ENCODE data around the gene PHLDB1.

Gene PHLDB1

DNA sequence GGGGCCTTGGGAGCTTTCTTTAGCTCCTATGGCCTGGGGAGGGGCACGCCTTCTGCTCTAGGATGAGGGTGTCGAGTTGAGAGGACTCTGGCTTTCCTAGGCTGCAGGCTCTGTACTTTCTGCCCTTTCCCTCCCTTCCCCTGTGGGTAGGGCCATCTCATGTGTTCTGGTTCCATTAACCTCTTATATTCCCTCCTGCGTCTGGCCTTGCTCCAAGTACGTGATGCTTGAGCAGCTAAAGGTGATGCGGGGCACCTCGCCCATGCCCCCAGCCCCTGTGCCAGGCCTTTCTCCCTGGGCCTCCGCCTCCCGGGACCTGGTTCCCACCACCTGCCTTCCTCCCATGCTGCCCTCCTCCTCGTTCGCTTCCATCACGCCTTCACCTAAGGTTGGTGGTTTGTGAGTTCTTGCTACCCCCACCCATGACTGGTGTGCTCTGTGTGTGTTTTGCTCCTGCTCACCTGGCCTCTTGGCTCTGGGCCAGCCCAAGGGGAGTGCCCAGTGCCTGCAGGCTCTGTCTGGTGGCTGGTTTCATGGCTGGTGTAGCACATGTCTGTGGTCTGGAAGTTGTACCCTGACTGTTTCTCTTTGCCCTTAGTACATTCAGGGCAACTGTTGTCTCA lies 34.1 kb downstream of the PHLDB1 start:
- peak overlapping the region in 1 of 2 donors; percentile 49 for H3K9ac ChIP-seq (ENCODE audit: low read length in 2 of 2)
- H3K4me3 ChIP-seq (ENCODE audit: low read length in 2 of 2): no peak overlapping the region
- no peaks in the 10 kb centered on the region for H3K27me3 ChIP-seq (ENCODE audit: control insufficient read depth in 1 of 2, insufficient read depth in 2 of 2, low read length in 2 of 2)
- H3K4me1 ChIP-seq (ENCODE audit: control insufficient read depth, insufficient read depth, low read length): peaks cover 16% of the 10 kb centered on the region
- H3K9me3 ChIP-seq (ENCODE audit: control insufficient read depth in 2 of 2, low read length in 2 of 2): no peaks in the 10 kb centered on the region
- H3K36me3 ChIP-seq (ENCODE audit: control insufficient read depth in 2 of 2, insufficient read depth in 2 of 2, low read length in 2 of 2): peaks cover 50 to 70% of the 10 kb centered on the region in 2 donors
- H3K27ac ChIP-seq (ENCODE audit: low read length): no peak overlapping the region

DNA sequence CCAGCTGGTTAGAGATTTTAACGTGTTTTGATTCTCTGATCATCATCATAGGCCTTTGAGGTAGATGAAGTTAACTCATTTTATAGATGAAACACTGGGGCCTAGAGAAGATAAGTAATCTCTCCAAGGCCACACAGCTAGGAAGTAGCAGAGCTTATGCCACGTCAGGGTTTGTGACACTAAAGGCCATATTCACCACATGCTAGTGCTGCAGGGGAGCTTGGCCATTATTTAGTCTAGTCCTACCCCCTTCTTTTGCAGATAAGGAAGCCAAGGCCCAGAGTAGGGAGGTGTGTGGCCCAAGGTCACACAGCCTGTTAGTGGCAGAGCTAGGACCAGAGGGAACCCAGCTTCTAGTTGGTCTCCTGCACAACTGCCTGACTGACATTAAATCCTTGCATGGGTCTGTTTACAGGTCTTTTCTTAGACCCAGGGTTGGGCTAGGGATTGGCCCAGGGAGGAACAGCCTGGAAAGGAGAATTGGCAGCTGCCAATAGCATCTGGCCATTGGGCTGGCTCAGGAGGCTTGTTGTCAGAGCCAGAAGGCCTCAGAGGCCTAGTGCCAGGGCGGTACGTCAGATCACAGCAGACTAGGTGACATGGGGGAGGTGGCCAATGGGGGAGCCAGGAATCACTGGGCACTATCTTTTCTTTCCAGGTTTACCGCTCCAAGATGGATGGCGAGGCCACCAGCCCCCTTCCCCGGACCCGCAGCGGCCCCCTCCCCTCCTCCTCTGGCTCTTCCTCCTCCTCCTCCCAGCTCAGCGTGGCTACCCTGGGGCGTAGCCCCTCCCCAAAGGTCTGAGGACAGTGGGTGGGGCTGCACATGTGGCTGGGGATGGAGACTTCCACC lies 36.0 kb downstream of the PHLDB1 start:
- peaks cover 18% of the 10 kb centered on the region for H3K4me1 ChIP-seq (ENCODE audit: control insufficient read depth, insufficient read depth, low read length)
- no peaks in the 10 kb centered on the region for H3K9me3 ChIP-seq (ENCODE audit: control insufficient read depth in 2 of 2, low read length in 2 of 2)
- H3K27ac ChIP-seq (ENCODE audit: low read length): peak overlapping the region; percentile 18
- no peak overlapping the region for H3K4me3 ChIP-seq (ENCODE audit: low read length in 2 of 2)
- peaks cover 54 to 70% of the 10 kb centered on the region in 2 donors for H3K36me3 ChIP-seq (ENCODE audit: control insufficient read depth in 2 of 2, insufficient read depth in 2 of 2, low read length in 2 of 2)
- peak overlapping the region in 1 of 2 donors; percentile 42 for H3K9ac ChIP-seq (ENCODE audit: low read length in 2 of 2)
- H3K27me3 ChIP-seq (ENCODE audit: control insufficient read depth in 1 of 2, insufficient read depth in 2 of 2, low read length in 2 of 2): no peaks in the 10 kb centered on the region

DNA sequence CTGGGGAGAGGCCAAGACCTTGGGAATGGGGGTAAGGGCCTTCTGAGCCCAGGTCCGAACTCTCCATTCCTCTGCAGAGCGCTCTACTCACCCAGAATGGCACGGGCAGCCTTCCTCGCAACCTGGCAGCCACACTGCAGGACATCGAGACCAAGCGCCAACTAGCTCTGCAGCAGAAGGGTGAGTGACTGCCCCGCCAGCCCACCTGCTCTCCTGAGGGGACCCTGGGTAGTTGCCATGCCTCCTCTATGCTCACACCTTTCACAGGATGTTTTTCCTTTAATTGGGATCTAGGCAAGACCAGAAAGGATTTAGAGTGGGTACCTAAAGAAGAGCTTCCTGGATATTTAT lies 36.6 kb downstream of the PHLDB1 start:
- H3K9ac ChIP-seq (ENCODE audit: low read length in 2 of 2): no peak overlapping the region
- H3K36me3 ChIP-seq (ENCODE audit: control insufficient read depth in 2 of 2, insufficient read depth in 2 of 2, low read length in 2 of 2): peaks cover 58 to 71% of the 10 kb centered on the region in 2 donors
- no peak overlapping the region for H3K27ac ChIP-seq (ENCODE audit: low read length)
- H3K4me1 ChIP-seq (ENCODE audit: control insufficient read depth, insufficient read depth, low read length): peaks cover 18% of the 10 kb centered on the region
- no peaks in the 10 kb centered on the region for H3K27me3 ChIP-seq (ENCODE audit: control insufficient read depth in 1 of 2, insufficient read depth in 2 of 2, low read length in 2 of 2)
- no peak overlapping the region for H3K4me3 ChIP-seq (ENCODE audit: low read length in 2 of 2)
- H3K9me3 ChIP-seq (ENCODE audit: control insufficient read depth in 2 of 2, low read length in 2 of 2): no peaks in the 10 kb centered on the region

DNA sequence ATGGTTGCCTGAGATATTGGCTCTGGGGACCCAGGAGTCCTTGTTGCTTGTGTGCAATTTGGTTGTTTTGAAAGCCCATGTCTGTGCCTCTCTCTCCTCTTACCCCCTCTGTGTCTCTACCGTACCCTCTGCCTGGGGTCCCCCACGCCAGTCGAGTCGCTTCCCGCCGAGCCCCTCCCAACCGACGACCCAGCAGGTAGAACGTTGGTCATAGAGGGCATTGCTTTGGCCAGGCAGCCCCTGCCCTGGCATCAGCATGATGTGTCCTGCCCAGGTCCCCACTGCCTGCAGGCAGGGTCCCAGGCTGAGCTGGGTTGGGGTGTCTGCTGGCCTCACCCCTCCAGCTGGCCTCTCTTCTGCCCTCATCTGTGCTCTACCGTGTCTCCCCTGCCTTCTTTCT lies 37.1 kb downstream of the PHLDB1 start:
- Histone ChIP-seq H3K27me3 (ENCODE audit: control insufficient read depth in 1 of 2, insufficient read depth in 2 of 2, low read length in 2 of 2) (no peaks in the 10 kb centered on the region), H3K9ac (ENCODE audit: low read length in 2 of 2) (no peak overlapping the region), H3K36me3 (ENCODE audit: control insufficient read depth in 2 of 2, insufficient read depth in 2 of 2, low read length in 2 of 2) (peaks cover 59 to 70% of the 10 kb centered on the region in 2 donors), H3K4me1 (ENCODE audit: control insufficient read depth, insufficient read depth, low read length) (peaks cover 18% of the 10 kb centered on the region), H3K9me3 (ENCODE audit: control insufficient read depth in 2 of 2, low read length in 2 of 2) (no peaks in the 10 kb centered on the region), H3K27ac (ENCODE audit: low read length) (no peak overlapping the region), H3K4me3 (ENCODE audit: low read length in 2 of 2) (no peak overlapping the region)

DNA sequence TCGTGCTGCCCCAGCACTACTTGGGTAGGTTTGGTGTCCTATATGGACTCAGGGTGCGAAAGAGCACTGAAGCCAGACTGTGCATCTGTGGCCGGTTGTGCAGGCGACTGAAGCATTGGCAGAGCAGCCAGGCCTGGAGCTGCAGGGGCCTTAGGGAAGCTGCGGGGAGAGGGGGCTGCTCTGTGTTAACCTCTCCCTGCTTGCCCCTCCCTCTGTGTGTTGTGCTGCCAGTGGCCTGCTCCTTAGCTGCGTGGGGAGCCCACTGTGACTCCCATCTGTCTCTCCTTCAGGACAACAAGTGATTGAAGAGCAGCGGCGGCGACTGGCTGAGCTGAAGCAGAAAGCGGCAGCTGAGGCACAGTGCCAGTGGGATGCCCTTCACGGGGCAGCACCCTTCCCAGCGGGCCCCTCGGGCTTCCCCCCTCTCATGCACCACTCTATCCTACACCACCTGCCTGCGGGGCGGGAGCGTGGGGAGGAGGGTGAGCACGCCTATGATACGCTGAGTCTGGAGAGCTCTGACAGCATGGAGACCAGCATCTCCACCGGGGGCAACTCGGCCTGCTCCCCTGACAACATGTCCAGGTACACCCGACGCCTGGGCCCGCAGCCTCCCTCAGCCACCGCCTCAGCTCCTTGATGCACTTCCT lies 37.8 kb downstream of the PHLDB1 start:
- H3K4me1 ChIP-seq (ENCODE audit: control insufficient read depth, insufficient read depth, low read length): peaks cover 13% of the 10 kb centered on the region
- no peak overlapping the region for H3K4me3 ChIP-seq (ENCODE audit: low read length in 2 of 2)
- no peak overlapping the region for H3K9ac ChIP-seq (ENCODE audit: low read length in 2 of 2)
- H3K36me3 ChIP-seq (ENCODE audit: control insufficient read depth in 2 of 2, insufficient read depth in 2 of 2, low read length in 2 of 2): peaks cover 63 to 72% of the 10 kb centered on the region in 2 donors
- H3K9me3 ChIP-seq (ENCODE audit: control insufficient read depth in 2 of 2, low read length in 2 of 2): no peaks in the 10 kb centered on the region
- H3K27ac ChIP-seq (ENCODE audit: low read length): no peak overlapping the region
- no peaks in the 10 kb centered on the region for H3K27me3 ChIP-seq (ENCODE audit: control insufficient read depth in 1 of 2, insufficient read depth in 2 of 2, low read length in 2 of 2)

DNA sequence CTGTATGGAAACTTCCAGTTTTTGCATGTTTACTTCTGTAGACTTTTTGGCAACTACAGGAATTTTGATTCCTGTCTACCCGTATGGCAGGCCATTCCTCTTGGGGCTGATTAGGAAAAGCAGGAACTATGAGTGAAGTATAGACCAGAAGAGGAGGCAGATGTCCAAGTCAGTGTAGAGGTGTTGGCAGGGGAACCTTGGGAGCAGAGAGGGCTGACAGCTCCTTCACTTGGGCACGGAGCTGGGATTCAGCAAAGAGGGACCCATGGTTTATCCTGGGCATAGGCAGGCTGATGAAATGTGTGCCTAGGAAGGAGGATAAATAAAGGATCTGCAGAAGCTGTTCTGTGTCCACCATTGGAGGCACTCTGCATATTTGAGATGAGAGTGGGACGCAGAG lies 39.0 kb downstream of the PHLDB1 start:
- Histone ChIP-seq H3K4me3 (ENCODE audit: low read length in 2 of 2) (no peak overlapping the region), H3K36me3 (ENCODE audit: control insufficient read depth in 2 of 2, insufficient read depth in 2 of 2, low read length in 2 of 2) (peaks cover 71 to 73% of the 10 kb centered on the region in 2 donors), H3K4me1 (ENCODE audit: control insufficient read depth, insufficient read depth, low read length) (peaks cover 5% of the 10 kb centered on the region), H3K9ac (ENCODE audit: low read length in 2 of 2) (no peak overlapping the region), H3K27me3 (ENCODE audit: control insufficient read depth in 1 of 2, insufficient read depth in 2 of 2, low read length in 2 of 2) (no peaks in the 10 kb centered on the region), H3K27ac (ENCODE audit: low read length) (no peak overlapping the region), H3K9me3 (ENCODE audit: control insufficient read depth in 2 of 2, low read length in 2 of 2) (no peaks in the 10 kb centered on the region)

DNA sequence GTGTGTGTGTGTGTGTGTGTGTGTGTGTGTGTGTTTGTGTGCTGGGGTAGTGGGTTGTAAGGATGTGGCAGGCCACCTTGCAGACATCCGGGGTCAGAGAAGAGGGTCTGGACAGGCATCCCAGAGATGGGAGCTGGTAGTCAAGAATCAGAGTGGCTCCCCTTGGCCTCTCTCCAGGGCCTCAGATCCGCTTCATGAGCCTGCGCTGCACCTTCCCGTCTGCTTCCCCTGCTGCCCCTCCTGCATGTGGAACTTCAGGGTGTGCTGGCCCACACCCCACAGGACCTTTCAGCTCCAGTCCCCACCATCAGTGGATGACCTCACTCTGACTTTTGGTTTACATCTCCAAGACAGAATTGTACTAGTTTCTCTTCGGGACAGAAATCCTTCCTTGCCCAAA lies 40.9 kb downstream of the PHLDB1 start:
- Histone ChIP-seq H3K9me3 (ENCODE audit: control insufficient read depth in 2 of 2, low read length in 2 of 2) (no peaks in the 10 kb centered on the region), H3K9ac (ENCODE audit: low read length in 2 of 2) (no peak overlapping the region), H3K36me3 (ENCODE audit: control insufficient read depth in 2 of 2, insufficient read depth in 2 of 2, low read length in 2 of 2) (peaks cover 63 to 73% of the 10 kb centered on the region in 2 donors), H3K4me1 (ENCODE audit: control insufficient read depth, insufficient read depth, low read length) (peaks cover 2% of the 10 kb centered on the region), H3K4me3 (ENCODE audit: low read length in 2 of 2) (no peak overlapping the region), H3K27me3 (ENCODE audit: control insufficient read depth in 1 of 2, insufficient read depth in 2 of 2, low read length in 2 of 2) (no peaks in the 10 kb centered on the region), H3K27ac (ENCODE audit: low read length) (no peak overlapping the region)

DNA sequence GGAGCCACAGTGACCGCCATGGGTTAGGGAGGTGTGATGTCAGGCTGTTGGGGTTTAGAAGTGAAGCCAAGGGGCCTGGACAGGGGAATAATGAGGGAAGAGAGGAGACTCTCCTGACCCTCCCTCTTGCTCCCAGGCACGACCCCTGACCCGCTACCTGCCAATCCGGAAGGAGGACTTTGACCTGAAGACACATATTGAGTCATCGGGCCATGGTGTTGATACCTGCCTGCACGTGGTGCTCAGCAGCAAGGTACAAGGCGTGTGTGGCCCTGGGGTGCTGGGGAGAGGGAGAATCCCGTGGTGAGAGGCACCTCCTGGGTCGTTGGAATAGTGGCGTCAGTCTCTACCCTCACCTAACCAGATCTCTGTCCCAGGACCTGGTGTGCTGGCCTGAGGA lies 42.5 kb downstream of the PHLDB1 start:
- no peak overlapping the region for H3K9ac ChIP-seq (ENCODE audit: low read length in 2 of 2)
- peaks cover 59 to 64% of the 10 kb centered on the region in 2 donors for H3K36me3 ChIP-seq (ENCODE audit: control insufficient read depth in 2 of 2, insufficient read depth in 2 of 2, low read length in 2 of 2)
- H3K27me3 ChIP-seq (ENCODE audit: control insufficient read depth in 1 of 2, insufficient read depth in 2 of 2, low read length in 2 of 2): no peaks in the 10 kb centered on the region
- H3K27ac ChIP-seq (ENCODE audit: low read length): no peak overlapping the region
- no peak overlapping the region for H3K4me3 ChIP-seq (ENCODE audit: low read length in 2 of 2)
- no peaks in the 10 kb centered on the region for H3K9me3 ChIP-seq (ENCODE audit: control insufficient read depth in 2 of 2, low read length in 2 of 2)
- peaks cover 2% of the 10 kb centered on the region for H3K4me1 ChIP-seq (ENCODE audit: control insufficient read depth, insufficient read depth, low read length)

DNA sequence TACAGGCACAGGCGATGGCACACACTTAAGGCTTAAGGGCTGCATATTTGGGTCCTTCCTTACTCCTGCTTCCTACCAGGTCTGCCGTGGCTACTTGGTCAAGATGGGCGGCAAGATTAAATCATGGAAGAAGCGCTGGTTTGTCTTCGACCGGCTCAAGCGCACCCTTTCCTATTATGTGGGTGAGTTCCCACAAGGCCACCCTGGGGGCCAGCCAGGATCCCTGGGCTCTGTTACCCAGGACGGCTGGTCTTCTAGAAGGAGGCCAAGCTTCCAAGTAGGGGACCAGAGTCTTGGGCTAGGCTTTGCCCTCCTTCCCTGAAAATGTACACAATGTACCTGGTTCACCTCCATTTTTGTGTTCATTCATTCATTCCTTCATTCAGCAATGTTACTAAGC lies 43.0 kb downstream of the PHLDB1 start:
- Histone ChIP-seq H3K9me3 (ENCODE audit: control insufficient read depth in 2 of 2, low read length in 2 of 2) (no peaks in the 10 kb centered on the region), H3K9ac (ENCODE audit: low read length in 2 of 2) (no peak overlapping the region), H3K27me3 (ENCODE audit: control insufficient read depth in 1 of 2, insufficient read depth in 2 of 2, low read length in 2 of 2) (no peaks in the 10 kb centered on the region), H3K36me3 (ENCODE audit: control insufficient read depth in 2 of 2, insufficient read depth in 2 of 2, low read length in 2 of 2) (peaks cover 61 to 64% of the 10 kb centered on the region in 2 donors), H3K4me3 (ENCODE audit: low read length in 2 of 2) (no peak overlapping the region), H3K27ac (ENCODE audit: low read length) (no peak overlapping the region), H3K4me1 (ENCODE audit: control insufficient read depth, insufficient read depth, low read length) (peaks cover 2% of the 10 kb centered on the region)

DNA sequence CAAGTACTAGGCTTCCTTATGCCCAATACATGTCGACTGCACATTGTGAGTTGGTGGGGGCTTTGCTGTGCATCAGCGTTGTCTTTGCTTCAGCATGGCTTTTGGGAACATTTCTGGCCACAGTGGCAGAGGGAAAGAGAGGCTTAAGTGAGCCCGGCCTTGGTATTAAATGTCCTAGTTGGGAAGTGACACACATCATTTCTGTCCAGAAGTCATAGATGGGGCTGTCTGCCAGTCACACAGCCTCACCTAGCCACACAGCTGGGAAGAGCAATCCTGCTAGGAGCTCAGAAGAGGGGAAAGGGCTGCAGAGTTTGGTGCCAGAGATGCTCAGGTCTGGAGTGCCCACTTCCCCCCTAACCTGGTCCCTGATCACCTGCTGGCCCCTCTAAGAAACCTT lies 44.4 kb downstream of the PHLDB1 start:
- Histone ChIP-seq H3K9ac (ENCODE audit: low read length in 2 of 2) (no peak overlapping the region), H3K27ac (ENCODE audit: low read length) (no peak overlapping the region)

More for the DNA sequence above, 44.4 kb downstream of the PHLDB1 start:
- H3K27me3 ChIP-seq (ENCODE audit: control insufficient read depth in 1 of 2, insufficient read depth in 2 of 2, low read length in 2 of 2): no peaks in the 10 kb centered on the region
- no peak overlapping the region for H3K4me3 ChIP-seq (ENCODE audit: low read length in 2 of 2)
- H3K36me3 ChIP-seq (ENCODE audit: control insufficient read depth in 2 of 2, insufficient read depth in 2 of 2, low read length in 2 of 2): peaks cover 65 to 69% of the 10 kb centered on the region in 2 donors
- H3K9me3 ChIP-seq (ENCODE audit: control insufficient read depth in 2 of 2, low read length in 2 of 2): no peaks in the 10 kb centered on the region
- H3K4me1 ChIP-seq (ENCODE audit: control insufficient read depth, insufficient read depth, low read length): peaks cover 2% of the 10 kb centered on the region
